IMR-90 (cell line): ENCODE data around the gene CACNA1G.

Experiments
- MAZ ChIP-seq: IDR thresholded peaks from 2 replicates; pipeline ENCODE4 v1.6.1; 2012; ENCODE audit warnings: low read depth, mild to moderate bottlenecking, low read length, improper control_type of control experiment, moderate library complexity, borderline replicate concordance
- NFE2L2 ChIP-seq: fragments of 150-350 bp; IDR thresholded peaks from 2 replicates; pipeline ENCODE4 v1.6.1; 2016; ENCODE audit warnings: low read depth, mild to moderate bottlenecking, low read length
- POLR2A ChIP-seq: IDR thresholded peaks from 2 replicates; pipeline ENCODE4 v1.6.1; 2012; ENCODE audit warnings: mild to moderate bottlenecking, low read depth, low read length
- RAD21 ChIP-seq: IDR thresholded peaks from 2 replicates; pipeline ENCODE4 v1.6.1; 2012; ENCODE audit warnings: low read length, improper control_type of control experiment
- TF ChIP-seq, protein P1 (sequence below): conservative IDR thresholded peaks from 2 replicates; pipeline ENCODE4 v1.5.1; 2012; ENCODE audit warnings: mild to moderate bottlenecking, low read depth, low read length, improper control_type of control experiment

- TF ChIP-seq, protein P1, sequence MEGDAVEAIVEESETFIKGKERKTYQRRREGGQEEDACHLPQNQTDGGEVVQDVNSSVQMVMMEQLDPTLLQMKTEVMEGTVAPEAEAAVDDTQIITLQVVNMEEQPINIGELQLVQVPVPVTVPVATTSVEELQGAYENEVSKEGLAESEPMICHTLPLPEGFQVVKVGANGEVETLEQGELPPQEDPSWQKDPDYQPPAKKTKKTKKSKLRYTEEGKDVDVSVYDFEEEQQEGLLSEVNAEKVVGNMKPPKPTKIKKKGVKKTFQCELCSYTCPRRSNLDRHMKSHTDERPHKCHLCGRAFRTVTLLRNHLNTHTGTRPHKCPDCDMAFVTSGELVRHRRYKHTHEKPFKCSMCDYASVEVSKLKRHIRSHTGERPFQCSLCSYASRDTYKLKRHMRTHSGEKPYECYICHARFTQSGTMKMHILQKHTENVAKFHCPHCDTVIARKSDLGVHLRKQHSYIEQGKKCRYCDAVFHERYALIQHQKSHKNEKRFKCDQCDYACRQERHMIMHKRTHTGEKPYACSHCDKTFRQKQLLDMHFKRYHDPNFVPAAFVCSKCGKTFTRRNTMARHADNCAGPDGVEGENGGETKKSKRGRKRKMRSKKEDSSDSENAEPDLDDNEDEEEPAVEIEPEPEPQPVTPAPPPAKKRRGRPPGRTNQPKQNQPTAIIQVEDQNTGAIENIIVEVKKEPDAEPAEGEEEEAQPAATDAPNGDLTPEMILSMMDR, result no peak
- TF ChIP-seq RAD21 (no peak), POLR2A (no peak), NFE2L2 (no peak), MAZ (no peak)
Measured at GRCh38 chr17:50634915-50635731, 74.6 kb downstream of the CACNA1G start.
